Calu3 (cell line): ENCODE measurements around the gene STIM1. TPM values are rescaled to one million over a fixed set of nuclear protein-coding genes. Genes with fewer than 3 reads are reported as not detected.

Experiments used
- BruUV-seq: library from RNA; stranded (reverse); fragments of 400-500 nt; replicated peaks from 2 replicates; lab custom pipeline; 2021; lab: Mats Ljungman, UMichigan
- CTCF ChIA-PET: fragments of 300-600 bp; sonication (Branson Sonifier 250); formaldehyde crosslinking; loops from one replicate; lab custom pipeline; 2022; ENCODE audit warnings: antibody characterized with exemption; lab: Charles Lee
- DNase-seq: peaks from one replicate; pipeline ENCODE4 v3.0.0; 2022
- H3K27ac Mint-ChIP-seq: one replicate; pipeline ENCODE4 v1.8.0; 2022; ENCODE audit warnings: mixed read lengths; ENCODE audit not compliant: unreplicated experiment
- H3K27me3 Mint-ChIP-seq: one replicate; pipeline ENCODE4 v1.8.0; 2022; ENCODE audit warnings: mixed read lengths; ENCODE audit not compliant: unreplicated experiment
- H3K36me3 Mint-ChIP-seq: one replicate; pipeline ENCODE4 v1.8.0; 2022; ENCODE audit warnings: mild to moderate bottlenecking, moderate library complexity, mixed read lengths; ENCODE audit not compliant: insufficient read depth, unreplicated experiment
- H3K4me1 Mint-ChIP-seq: one replicate; pipeline ENCODE4 v1.8.0; 2022; ENCODE audit warnings: mild to moderate bottlenecking, low read depth, mixed read lengths; ENCODE audit not compliant: unreplicated experiment
- H3K4me3 Mint-ChIP-seq: one replicate; pipeline ENCODE4 v1.8.0; 2022; ENCODE audit warnings: mild to moderate bottlenecking, low read depth, moderate library complexity, mixed read lengths; ENCODE audit not compliant: unreplicated experiment
- H3K9me3 Mint-ChIP-seq: one replicate; pipeline ENCODE4 v1.8.0; 2022; ENCODE audit warnings: low read depth, mixed read lengths; ENCODE audit not compliant: unreplicated experiment
- intact Hi-C: fragments of 100-400 bp; cut with micrococcal nuclease; formaldehyde crosslinking; loops from one replicate; pipeline ENCODE4 v1.10.0; 2022; ENCODE audit not compliant: unreplicated experiment
- total RNA-seq: library from RNA; stranded (reverse); gene quantifications from 2 replicates; pipeline ENCODE4 v1.2.3, GENCODE V29; 2022
- TF ChIP-seq, protein P1 (sequence below): fragments of 200-600 bp; IDR thresholded peaks from one replicate; pipeline ENCODE4 v1.8.0; 2022; ENCODE audit warnings: antibody characterized with exemption; ENCODE audit not compliant: unreplicated experiment

Gene STIM1
- total RNA-seq, 1 experiment from 2014 or later, result 60.1 TPM

DNA sequence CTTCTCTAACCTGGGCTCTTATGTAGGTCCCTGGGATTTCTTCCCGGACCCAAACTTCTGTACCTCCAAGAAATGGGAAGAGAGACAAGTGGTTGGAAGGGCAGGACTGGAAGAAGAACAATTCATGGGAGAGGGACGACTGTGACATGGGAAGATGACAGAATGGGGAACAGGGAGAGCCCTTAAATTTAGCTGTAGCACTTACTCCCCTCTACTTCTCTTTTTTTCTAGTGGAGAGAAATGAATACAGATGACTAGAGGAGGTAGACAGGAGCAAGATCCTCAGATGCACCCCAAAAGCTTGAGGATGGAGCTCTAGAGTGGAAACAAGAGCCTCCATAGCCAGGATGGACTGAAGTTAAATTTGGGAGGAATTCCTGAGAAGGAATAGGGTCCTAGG, 17.0 kb upstream of the STIM1 start:
- Mint-ChIP-seq H3K4me1 (peaks cover 49% of the 10 kb centered on the region), H3K9me3 (no peaks in the 10 kb centered on the region), H3K27me3 (no peaks in the 10 kb centered on the region), H3K36me3 (peaks cover 38% of the 10 kb centered on the region), H3K4me3 (no peak overlapping the region), H3K27ac (no peak overlapping the region)
- no peak for DNase-seq
- intact Hi-C loops, result no loop called here
- BruUV-seq, result no TSS peak
- TF ChIP-seq, protein P1, sequence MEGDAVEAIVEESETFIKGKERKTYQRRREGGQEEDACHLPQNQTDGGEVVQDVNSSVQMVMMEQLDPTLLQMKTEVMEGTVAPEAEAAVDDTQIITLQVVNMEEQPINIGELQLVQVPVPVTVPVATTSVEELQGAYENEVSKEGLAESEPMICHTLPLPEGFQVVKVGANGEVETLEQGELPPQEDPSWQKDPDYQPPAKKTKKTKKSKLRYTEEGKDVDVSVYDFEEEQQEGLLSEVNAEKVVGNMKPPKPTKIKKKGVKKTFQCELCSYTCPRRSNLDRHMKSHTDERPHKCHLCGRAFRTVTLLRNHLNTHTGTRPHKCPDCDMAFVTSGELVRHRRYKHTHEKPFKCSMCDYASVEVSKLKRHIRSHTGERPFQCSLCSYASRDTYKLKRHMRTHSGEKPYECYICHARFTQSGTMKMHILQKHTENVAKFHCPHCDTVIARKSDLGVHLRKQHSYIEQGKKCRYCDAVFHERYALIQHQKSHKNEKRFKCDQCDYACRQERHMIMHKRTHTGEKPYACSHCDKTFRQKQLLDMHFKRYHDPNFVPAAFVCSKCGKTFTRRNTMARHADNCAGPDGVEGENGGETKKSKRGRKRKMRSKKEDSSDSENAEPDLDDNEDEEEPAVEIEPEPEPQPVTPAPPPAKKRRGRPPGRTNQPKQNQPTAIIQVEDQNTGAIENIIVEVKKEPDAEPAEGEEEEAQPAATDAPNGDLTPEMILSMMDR, result no peak
- CTCF ChIA-PET, result interaction anchor here (1.2 kb wide), 1 partner anchor 18 kb away, joined by 3 read pairs; no protein-coding TSS in a partner anchor

DNA sequence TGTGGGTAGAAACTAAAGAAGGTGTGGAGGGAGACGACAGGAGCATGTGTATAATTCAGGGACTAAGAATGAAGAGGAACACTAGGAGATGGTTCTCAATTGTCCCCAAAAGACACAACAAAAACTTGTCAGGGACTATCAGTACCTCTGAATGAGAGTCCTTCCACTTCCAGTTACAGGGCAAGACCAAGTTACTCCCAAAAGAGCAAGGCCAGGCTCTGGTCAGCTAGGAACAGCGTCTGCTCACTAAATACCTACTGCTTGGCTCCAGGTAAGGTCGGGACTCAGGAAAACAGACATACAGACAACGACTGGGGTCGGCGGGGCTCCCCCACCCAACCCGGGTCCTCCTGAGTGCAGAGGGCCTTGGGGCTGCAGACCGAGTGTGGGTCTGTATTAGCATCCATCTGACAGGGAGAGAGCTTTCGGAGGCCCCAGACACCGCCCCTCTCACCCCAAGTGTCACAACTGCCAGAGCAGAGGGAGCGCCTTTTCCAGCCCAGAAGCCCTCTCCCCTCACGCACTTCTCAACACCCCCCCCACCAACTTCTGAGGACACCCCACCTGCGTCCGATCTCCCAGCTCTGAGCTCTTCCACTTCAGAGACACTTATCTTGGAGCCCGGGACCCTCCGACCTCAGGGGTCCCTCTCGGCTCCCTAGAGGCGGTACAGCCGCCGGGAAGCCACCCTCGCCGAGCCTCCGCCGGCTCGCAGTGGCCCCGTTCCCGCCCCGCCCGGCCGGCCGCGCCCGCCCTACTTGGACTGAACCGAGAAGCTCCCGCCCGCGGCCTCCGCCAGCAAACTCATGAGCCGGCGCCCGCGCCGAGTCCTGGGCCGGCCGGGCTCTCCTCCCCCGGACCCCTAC, 15.2 kb upstream of the STIM1 start:
- no peaks in the 10 kb centered on the region for H3K27me3 Mint-ChIP-seq
- no peaks in the 10 kb centered on the region for H3K9me3 Mint-ChIP-seq
- DNase-seq, result no peak
- H3K27ac Mint-ChIP-seq, result peak overlapping the region; percentile 1
- intact Hi-C loops, result loop anchor here (2.0 kb wide), 1 partner anchor 43 kb away; the partner anchor contains the start of gene NUP98
- peaks cover 42% of the 10 kb centered on the region for H3K4me1 Mint-ChIP-seq
- no TSS peak for BruUV-seq
- TF ChIP-seq, protein P1, result no peak
- H3K4me3 Mint-ChIP-seq, result peak overlapping the region; percentile 94
- CTCF ChIA-PET, result interaction anchor here (0.5 to 2.2 kb wide), 12 partner anchors 9 to 232 kb away, joined by 3 to 20 read pairs (median 5); partner anchors contain the start of genes PGAP2 and STIM1
- H3K36me3 Mint-ChIP-seq, result peaks cover 36% of the 10 kb centered on the region

DNA sequence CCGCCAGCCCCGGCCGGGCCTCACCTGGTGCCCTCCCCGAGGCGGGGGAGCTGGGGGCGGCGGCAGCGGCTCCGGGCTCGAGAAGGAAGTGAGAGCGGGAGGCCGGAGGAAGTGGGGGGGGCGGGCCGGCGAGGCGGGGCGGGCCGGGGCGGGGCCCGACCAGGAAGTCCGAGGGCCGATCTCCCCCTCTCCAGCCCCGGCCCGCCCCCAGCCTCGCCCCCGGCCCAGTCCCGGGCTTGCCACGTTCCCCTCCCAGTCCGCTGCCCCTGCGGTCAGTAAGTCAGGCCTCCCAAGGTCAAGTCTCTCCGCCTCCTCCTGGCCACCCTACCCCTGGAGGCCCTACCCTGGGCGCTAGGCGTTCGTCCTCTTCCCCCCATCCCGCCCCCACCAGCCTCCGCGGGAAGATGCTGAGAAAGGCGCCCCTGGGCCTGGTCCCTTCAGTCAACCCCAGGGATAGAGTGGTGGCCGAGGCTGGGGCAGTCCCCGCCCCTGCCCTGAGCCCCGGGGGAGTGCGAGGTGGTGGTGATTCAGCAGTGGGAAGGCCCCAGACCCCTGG, 14.5 kb upstream of the STIM1 start, which contains the start of gene RHOG:
RHOG (minus strand) TSS at position 90 of the 556 bp plus-strand sequence. CDS start 12,821 bp downstream, outside the sequence.
- Mint-ChIP-seq H3K4me1 (peaks cover 35% of the 10 kb centered on the region), H3K4me3 (peak within 1 kb of the TSS; percentile 94), H3K27ac (peak within 1 kb of the TSS; percentile 47), H3K9me3 (no peaks in the 10 kb centered on the region), H3K36me3 (peaks cover 30% of the 10 kb centered on the region), H3K27me3 (no peaks in the 10 kb centered on the region)
- peak; percentile 70 for DNase-seq
- TF ChIP-seq, protein P1, result no peak
- BruUV-seq, result no TSS peak
- CTCF ChIA-PET, result interaction anchor here (0.6 to 2.2 kb wide), 14 partner anchors 9 to 288 kb away, joined by 3 to 20 read pairs (median 4); partner anchors contain the start of genes PGAP2 and STIM1
- intact Hi-C loops, result loop anchor here (2.0 kb wide), 1 partner anchor 44 kb away; the partner anchor contains the start of gene NUP98
